KMS-11 (cell line): Measurements from ENCODE around the gene GRIK3.

Source experiments
- H2AFZ ChIP-seq: fragments of 200-600 bp; sonication (generic); 2 replicates; pipeline ENCODE4 v1.6.1; 2016; ENCODE audit warnings: antibody characterized with exemption, mixed run types, low read depth
- H3K27ac ChIP-seq: fragments of 200-600 bp; sonication (generic); 2 replicates; pipeline ENCODE4 v1.6.1; 2016; ENCODE audit warnings: mild to moderate bottlenecking, mixed run types
- H3K27me3 ChIP-seq: fragments of 200-600 bp; sonication (generic); 2 replicates; pipeline ENCODE4 v1.6.1; 2017; ENCODE audit warnings: mild to moderate bottlenecking, low read depth, mixed run types, moderate library complexity; ENCODE audit not compliant: insufficient read depth
- H3K36me3 ChIP-seq: fragments of 200-600 bp; sonication (generic); 2 replicates; pipeline ENCODE4 v1.6.1; 2017; ENCODE audit warnings: mild to moderate bottlenecking, mixed run types; ENCODE audit not compliant: insufficient read depth
- H3K4me1 ChIP-seq: fragments of 200-600 bp; sonication (generic); 2 replicates; pipeline ENCODE4 v1.6.1; 2016; ENCODE audit warnings: mild to moderate bottlenecking, low read depth, mixed run types; ENCODE audit not compliant: poor library complexity, severe bottlenecking
- H3K4me2 ChIP-seq: fragments of 200-600 bp; sonication (generic); 2 replicates; pipeline ENCODE4 v1.7.0; 2016; ENCODE audit warnings: mild to moderate bottlenecking, mixed run types
- H3K4me3 ChIP-seq: fragments of 200-600 bp; sonication (generic); IDR thresholded peaks from 2 replicates; pipeline ENCODE4 v1.6.1; 2017; ENCODE audit warnings: low read depth, low read length, mixed read lengths; ENCODE audit not compliant: insufficient read depth
- H3K79me2 ChIP-seq: fragments of 200-600 bp; sonication (generic); 2 replicates; pipeline ENCODE4 v1.6.1; 2016; ENCODE audit warnings: low read depth, mixed run types; ENCODE audit not compliant: insufficient read depth
- H3K9ac ChIP-seq: fragments of 200-600 bp; sonication (generic); 2 replicates; pipeline ENCODE4 v1.6.1; 2016; ENCODE audit warnings: mild to moderate bottlenecking, mixed run types
- H4K20me1 ChIP-seq: fragments of 200-600 bp; sonication (generic); 2 replicates; pipeline ENCODE4 v1.6.1; 2016; ENCODE audit warnings: mild to moderate bottlenecking, mixed run types; ENCODE audit not compliant: insufficient read depth
- CTCF ChIP-seq: fragments of 200-600 bp; sonication (generic); conservative IDR thresholded peaks from 2 replicates; pipeline ENCODE4 v1.6.1; 2017; ENCODE audit warnings: low read depth, mild to moderate bottlenecking, antibody characterized with exemption, low read length, moderate library complexity, mixed read lengths

Gene GRIK3

GRCh38 chr1:36818771-36819170 is 215.5 kb downstream of the GRIK3 start:
- Histone ChIP-seq H3K36me3 (no peaks in the 10 kb centered on the region), H3K4me3 (no peak overlapping the region), H3K9ac (no peak overlapping the region), H3K4me2 (no peak overlapping the region), H3K4me1 (no peaks in the 10 kb centered on the region), H3K27ac (no peak overlapping the region), H3K27me3 (peaks cover 35% of the 10 kb centered on the region; the same call in 1 of the 2 replicates), H3K79me2 (no peaks in the 10 kb centered on the region), H4K20me1 (no peaks in the 10 kb centered on the region), H2AFZ (no peak overlapping the region)
- TF ChIP-seq CTCF: no peak

DNA sequence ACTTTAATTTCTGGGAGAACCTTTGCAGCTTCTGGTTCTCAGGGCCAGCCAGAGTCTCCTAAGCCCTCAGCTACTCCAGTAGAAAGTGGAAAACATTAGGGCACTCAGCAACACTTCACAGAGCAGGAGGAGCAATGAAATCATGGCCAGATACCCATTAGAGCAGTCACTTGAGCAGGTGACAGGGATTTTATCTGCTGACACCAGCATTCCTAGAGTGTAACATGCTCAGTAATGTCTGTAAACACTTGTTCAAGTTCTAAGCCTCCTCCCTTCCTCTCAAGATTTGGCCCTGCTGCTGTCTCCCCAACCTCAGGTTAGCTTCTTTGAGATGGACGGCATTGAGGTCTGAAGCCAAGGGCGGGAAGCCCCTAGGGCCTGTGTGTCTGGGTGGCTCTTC is 218.0 kb downstream of the GRIK3 start:
- no peaks in the 10 kb centered on the region for H4K20me1 ChIP-seq
- no peak overlapping the region for H3K4me2 ChIP-seq
- H3K4me1 ChIP-seq: no peaks in the 10 kb centered on the region
- H3K4me3 ChIP-seq: no peak overlapping the region
- H3K9ac ChIP-seq: no peak overlapping the region
- H3K79me2 ChIP-seq: no peaks in the 10 kb centered on the region
- no peaks in the 10 kb centered on the region for H3K36me3 ChIP-seq
- peaks cover 30% of the 10 kb centered on the region; the same call in 1 of the 2 replicates for H3K27me3 ChIP-seq
- TF ChIP-seq CTCF: no peak
- H3K27ac ChIP-seq: no peak overlapping the region
- no peak overlapping the region for H2AFZ ChIP-seq

GRCh38 chr1:36814774-36815173 is 219.5 kb downstream of the GRIK3 start:
- Histone ChIP-seq H2AFZ (no peak overlapping the region), H3K9ac (no peak overlapping the region), H3K4me3 (no peak overlapping the region), H3K27ac (no peak overlapping the region), H3K4me1 (no peaks in the 10 kb centered on the region), H3K4me2 (no peak overlapping the region), H3K36me3 (no peaks in the 10 kb centered on the region), H4K20me1 (no peaks in the 10 kb centered on the region), H3K79me2 (no peaks in the 10 kb centered on the region), H3K27me3 (peaks cover 23% of the 10 kb centered on the region; the same call in 1 of the 2 replicates)
- no peak for TF ChIP-seq CTCF

GRCh38 chr1:36814083-36814482 is 220.2 kb downstream of the GRIK3 start:
- no peak overlapping the region for H3K4me3 ChIP-seq
- H3K27ac ChIP-seq: no peak overlapping the region
- H3K36me3 ChIP-seq: no peaks in the 10 kb centered on the region
- H3K4me2 ChIP-seq: no peak overlapping the region
- H3K79me2 ChIP-seq: no peaks in the 10 kb centered on the region
- H3K9ac ChIP-seq: no peak overlapping the region
- H3K27me3 ChIP-seq: peaks cover 25% of the 10 kb centered on the region; the same call in 1 of the 2 replicates
- H2AFZ ChIP-seq: no peak overlapping the region
- H4K20me1 ChIP-seq: no peaks in the 10 kb centered on the region
- no peak for TF ChIP-seq CTCF
- H3K4me1 ChIP-seq: no peaks in the 10 kb centered on the region
